ENCODE measurements around the gene OTX1. TPM values are rescaled to one million over a fixed set of nuclear protein-coding genes. Genes with fewer than 3 reads are reported as not detected.
A peak's percentile ranks its signal among the peaks of the same experiment; 100 is the strongest.

OTX1 gene
- total RNA-seq, 1 donor from 2014 or later: not detected

GRCh38 chr2:63047321-63048279 lies 3.0 kb upstream of the OTX1 start:
- no peak for DNase-seq (ENCODE audit: low spot score)

GRCh38 chr2:63048367-63049171 lies 2.1 kb upstream of the OTX1 start:
- DNase-seq (ENCODE audit: low spot score): no peak

GRCh38 chr2:63049211-63049969 lies 1.2 kb upstream of the OTX1 start:
- DNase-seq (ENCODE audit: low spot score): no peak

GRCh38 chr2:63049970-63050333 lies 678 bp upstream of the OTX1 start:
- DNase-seq (ENCODE audit: low spot score): no peak

- no peak for DNase-seq (ENCODE audit: low spot score)
These were observed 588 bp downstream of the OTX1 start for GRCh38 chr2:63051042-63051794.

- DNase-seq (ENCODE audit: low spot score): no peak
These were observed 1.2 kb downstream of the OTX1 start for GRCh38 chr2:63051795-63052333.

GRCh38 chr2:63052411-63053080 lies 1.9 kb downstream of the OTX1 start:
- DNase-seq (ENCODE audit: low spot score): no peak

GRCh38 chr2:63053081-63053888 lies 2.7 kb downstream of the OTX1 start:
- DNase-seq (ENCODE audit: low spot score): no peak

GRCh38 chr2:63053889-63054602 lies 3.4 kb downstream of the OTX1 start:
- peak; percentile 16 for DNase-seq (ENCODE audit: low spot score)

- no peak for DNase-seq (ENCODE audit: low spot score)
These were observed 4.2 kb downstream of the OTX1 start for GRCh38 chr2:63054841-63055225.

- no peak for DNase-seq (ENCODE audit: low spot score)
These were observed 4.8 kb downstream of the OTX1 start for GRCh38 chr2:63055226-63056106.

GRCh38 chr2:63056107-63057050 lies 5.7 kb downstream of the OTX1 start:
- no peak for DNase-seq (ENCODE audit: low spot score)

GRCh38 chr2:63057249-63058143 lies 6.9 kb downstream of the OTX1 start:
- no peak for DNase-seq (ENCODE audit: low spot score)

- DNase-seq (ENCODE audit: low spot score): no peak
These were observed 7.7 kb downstream of the OTX1 start for GRCh38 chr2:63058144-63058920.
